ENCODE data around the gene NTRK3.

DNA sequence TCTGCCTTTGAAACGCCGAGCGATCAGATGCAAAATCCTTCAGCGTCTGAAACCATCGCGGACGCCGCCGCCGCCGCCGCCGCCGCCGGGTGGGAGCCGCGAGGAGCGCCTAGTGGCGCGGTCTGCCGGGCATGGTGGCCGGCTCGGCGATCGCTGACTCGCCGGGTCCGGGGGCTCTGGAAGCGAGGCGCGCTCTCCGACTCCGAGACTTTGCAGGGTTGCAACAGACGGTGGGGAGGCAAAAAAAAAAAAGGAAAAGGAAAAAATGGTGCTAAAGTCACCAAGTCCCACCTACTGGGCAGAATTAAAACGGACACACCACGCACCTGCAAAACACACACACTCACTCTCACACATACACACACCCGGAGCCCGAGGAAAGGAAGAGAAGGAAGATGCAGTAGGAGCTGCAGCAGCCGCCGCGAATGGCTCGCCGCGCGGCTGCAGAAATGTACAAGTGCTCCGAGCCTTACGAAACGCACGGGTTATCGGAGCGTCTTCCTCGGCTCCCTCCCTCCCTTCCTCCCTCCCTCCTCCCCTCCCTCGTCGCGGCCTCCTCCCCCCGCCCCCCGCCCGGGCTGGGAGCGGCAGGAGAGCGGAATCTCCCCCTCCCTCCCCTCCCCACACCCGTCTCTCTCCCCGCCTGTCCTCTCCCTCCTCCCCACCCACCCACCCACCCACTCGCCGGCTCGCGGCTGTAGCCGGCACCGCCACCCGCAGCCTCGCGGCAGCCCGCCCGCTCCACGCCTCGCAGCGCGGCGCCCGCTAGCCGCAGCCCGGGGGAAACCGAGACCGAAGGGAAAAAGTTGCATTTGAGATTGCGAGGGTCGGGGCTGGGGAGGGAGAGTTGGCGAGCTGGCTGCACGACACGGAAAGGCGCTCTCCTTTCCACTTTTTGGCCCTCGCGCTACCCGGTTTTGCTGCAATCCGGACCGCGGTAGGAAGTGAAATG lies at the start of gene NTRK3:
- TF ChIP-seq, protein P1, sequence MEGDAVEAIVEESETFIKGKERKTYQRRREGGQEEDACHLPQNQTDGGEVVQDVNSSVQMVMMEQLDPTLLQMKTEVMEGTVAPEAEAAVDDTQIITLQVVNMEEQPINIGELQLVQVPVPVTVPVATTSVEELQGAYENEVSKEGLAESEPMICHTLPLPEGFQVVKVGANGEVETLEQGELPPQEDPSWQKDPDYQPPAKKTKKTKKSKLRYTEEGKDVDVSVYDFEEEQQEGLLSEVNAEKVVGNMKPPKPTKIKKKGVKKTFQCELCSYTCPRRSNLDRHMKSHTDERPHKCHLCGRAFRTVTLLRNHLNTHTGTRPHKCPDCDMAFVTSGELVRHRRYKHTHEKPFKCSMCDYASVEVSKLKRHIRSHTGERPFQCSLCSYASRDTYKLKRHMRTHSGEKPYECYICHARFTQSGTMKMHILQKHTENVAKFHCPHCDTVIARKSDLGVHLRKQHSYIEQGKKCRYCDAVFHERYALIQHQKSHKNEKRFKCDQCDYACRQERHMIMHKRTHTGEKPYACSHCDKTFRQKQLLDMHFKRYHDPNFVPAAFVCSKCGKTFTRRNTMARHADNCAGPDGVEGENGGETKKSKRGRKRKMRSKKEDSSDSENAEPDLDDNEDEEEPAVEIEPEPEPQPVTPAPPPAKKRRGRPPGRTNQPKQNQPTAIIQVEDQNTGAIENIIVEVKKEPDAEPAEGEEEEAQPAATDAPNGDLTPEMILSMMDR (IDR thresholded peaks at IDR 0.05): no peak
- no peak for TF ChIP-seq POLR2A (IDR thresholded peaks at IDR 0.05)
